ENCODE measurements around the gene AKT1. TPM values are rescaled to one million over a fixed set of nuclear protein-coding genes. Genes with fewer than 3 reads are reported as not detected.

AKT1 gene
- total RNA-seq, 1 experiment from 2014 or later = 118 TPM

GRCh38 chr14:104772707-104773504, 22.6 kb downstream of the AKT1 start:
- Mint-ChIP-seq H3K36me3 (ENCODE audit: insufficient read depth, unreplicated experiment) (peaks cover 40% of the 10 kb centered on the region), H3K9me3 (ENCODE audit: low read depth, unreplicated experiment) (no peaks in the 10 kb centered on the region), H3K4me1 (ENCODE audit: low read depth, unreplicated experiment) (no peaks in the 10 kb centered on the region), H3K4me3 (ENCODE audit: low read depth, unreplicated experiment) (no peak overlapping the region), H3K27me3 (ENCODE audit: unreplicated experiment) (no peaks in the 10 kb centered on the region), H3K27ac (ENCODE audit: unreplicated experiment) (no peak overlapping the region)
- no TSS peak for BruUV-seq (replicated peaks)
- no peak for TF ChIP-seq CTCF (IDR thresholded peaks at IDR 0.05; ENCODE audit: unreplicated experiment)
- DNase-seq = no peak
- intact Hi-C loops (cut with micrococcal nuclease; ENCODE audit: unreplicated experiment) = no loop called here
- CTCF ChIA-PET = interaction anchor here (0.7 kb wide), 1 partner anchor 317 kb away, joined by 3 read pairs; no protein-coding TSS in a partner anchor

- no peak for TF ChIP-seq CTCF (IDR thresholded peaks at IDR 0.05; ENCODE audit: unreplicated experiment)
- intact Hi-C loops (cut with micrococcal nuclease; ENCODE audit: unreplicated experiment) = no loop called here
- CTCF ChIA-PET = interaction anchor here (0.7 kb wide), 1 partner anchor 318 kb away, joined by 3 read pairs; no protein-coding TSS in a partner anchor
Measured at GRCh38 chr14:104771918-104772706, 23.4 kb downstream of the AKT1 start.

GRCh38 chr14:104771374-104771773, 24.2 kb downstream of the AKT1 start:
- Mint-ChIP-seq H3K27me3 (ENCODE audit: unreplicated experiment) (no peaks in the 10 kb centered on the region), H3K27ac (ENCODE audit: unreplicated experiment) (no peak overlapping the region), H3K9me3 (ENCODE audit: low read depth, unreplicated experiment) (no peaks in the 10 kb centered on the region), H3K4me3 (ENCODE audit: low read depth, unreplicated experiment) (no peak overlapping the region), H3K36me3 (ENCODE audit: insufficient read depth, unreplicated experiment) (peaks cover 35% of the 10 kb centered on the region), H3K4me1 (ENCODE audit: low read depth, unreplicated experiment) (no peaks in the 10 kb centered on the region)
- no peak for DNase-seq
- CTCF ChIA-PET = no interaction called here
- intact Hi-C loops (cut with micrococcal nuclease; ENCODE audit: unreplicated experiment) = no loop called here
- BruUV-seq (replicated peaks) = no TSS peak
- TF ChIP-seq CTCF (IDR thresholded peaks at IDR 0.05; ENCODE audit: unreplicated experiment) = no peak

More at GRCh38 chr14:104771918-104772706, 23.4 kb downstream of the AKT1 start:
- Mint-ChIP-seq H3K4me1 (ENCODE audit: low read depth, unreplicated experiment) (no peaks in the 10 kb centered on the region), H3K9me3 (ENCODE audit: low read depth, unreplicated experiment) (no peaks in the 10 kb centered on the region), H3K27ac (ENCODE audit: unreplicated experiment) (no peak overlapping the region), H3K27me3 (ENCODE audit: unreplicated experiment) (no peaks in the 10 kb centered on the region), H3K36me3 (ENCODE audit: insufficient read depth, unreplicated experiment) (peaks cover 40% of the 10 kb centered on the region), H3K4me3 (ENCODE audit: low read depth, unreplicated experiment) (no peak overlapping the region)
- BruUV-seq (replicated peaks) = no TSS peak
- no peak for DNase-seq

GRCh38 chr14:104770851-104771272, 24.7 kb downstream of the AKT1 start:
- CTCF ChIA-PET = interaction anchor here (1.1 kb wide), 1 partner anchor 50 kb away, joined by 6 read pairs; no protein-coding TSS in a partner anchor
- Mint-ChIP-seq H3K9me3 (ENCODE audit: low read depth, unreplicated experiment) (no peaks in the 10 kb centered on the region), H3K4me3 (ENCODE audit: low read depth, unreplicated experiment) (no peak overlapping the region), H3K4me1 (ENCODE audit: low read depth, unreplicated experiment) (no peaks in the 10 kb centered on the region), H3K27ac (ENCODE audit: unreplicated experiment) (no peak overlapping the region), H3K36me3 (ENCODE audit: insufficient read depth, unreplicated experiment) (peaks cover 35% of the 10 kb centered on the region), H3K27me3 (ENCODE audit: unreplicated experiment) (no peaks in the 10 kb centered on the region)
- TF ChIP-seq CTCF (IDR thresholded peaks at IDR 0.05; ENCODE audit: unreplicated experiment) = peak; percentile 44
- no peak for DNase-seq
- intact Hi-C loops (cut with micrococcal nuclease; ENCODE audit: unreplicated experiment) = no loop called here
- BruUV-seq (replicated peaks) = no TSS peak
